CD4-positive, alpha-beta T cell treated with Interleukin-15 for 4 hours (primary cell): ENCODE measurements around the gene VSX1.

Experiments used
- DNase-seq: peaks from one replicate; pipeline ENCODE4 v3.0.0-alpha.2; 2020; ENCODE audit warnings: low spot score

VSX1 gene

GRCh38 chr20:25040438-25040831 is 41.5 kb downstream of the VSX1 start:
- no peak for DNase-seq

DNA sequence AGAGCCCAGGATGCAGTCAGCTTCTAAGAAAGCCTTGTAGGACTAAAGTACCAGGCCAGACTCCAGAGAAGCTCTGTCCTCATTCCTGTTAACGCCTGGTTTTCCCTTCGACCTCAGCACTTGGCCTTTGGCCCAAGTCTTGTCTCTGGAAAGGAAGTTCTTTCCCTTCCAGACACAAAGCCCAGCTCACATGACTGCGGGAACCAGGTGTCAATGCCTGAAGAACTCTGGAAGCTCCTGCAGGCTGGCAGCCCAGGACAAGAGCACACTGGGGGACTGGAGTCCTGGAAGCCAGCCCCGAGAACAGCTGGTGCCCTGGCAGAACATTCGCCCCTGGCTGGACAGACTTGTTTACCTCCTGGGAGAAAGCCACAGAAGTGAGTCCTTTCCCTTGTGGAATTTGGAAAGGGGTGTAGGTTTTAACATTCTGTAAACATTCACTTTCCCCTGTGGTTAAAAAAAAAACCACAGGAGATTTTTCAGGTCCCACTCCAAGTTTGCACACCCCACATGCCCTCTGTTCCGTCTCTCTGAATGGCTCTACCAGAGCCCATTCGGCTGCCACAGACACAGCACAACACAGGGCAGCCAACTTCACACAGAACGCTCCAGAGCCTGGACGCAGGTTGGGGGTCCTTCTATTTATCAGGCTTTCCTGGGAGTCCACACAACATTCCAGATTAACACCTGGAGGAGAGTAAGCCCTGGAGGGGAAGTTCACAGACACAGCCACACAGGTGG is 42.1 kb downstream of the VSX1 start:
- no peak for DNase-seq

- no peak for DNase-seq
These were observed 43.3 kb downstream of the VSX1 start for GRCh38 chr20:25038591-25039015.

DNA sequence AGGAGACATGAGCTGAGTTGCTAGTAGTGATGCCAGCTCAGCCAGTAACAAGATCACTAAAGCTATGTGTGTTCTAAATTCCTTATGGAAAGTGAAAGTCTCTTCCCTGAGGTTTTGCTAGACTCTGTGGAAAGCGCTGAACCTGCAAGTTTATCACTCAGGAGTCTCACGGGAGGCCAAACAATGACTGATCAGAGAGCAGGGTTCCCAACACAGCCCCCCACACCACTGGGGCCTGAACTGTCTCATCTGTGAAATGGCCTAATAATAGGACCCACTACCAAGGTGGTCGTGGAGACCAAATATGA is 43.9 kb downstream of the VSX1 start:
- DNase-seq = no peak

DNA sequence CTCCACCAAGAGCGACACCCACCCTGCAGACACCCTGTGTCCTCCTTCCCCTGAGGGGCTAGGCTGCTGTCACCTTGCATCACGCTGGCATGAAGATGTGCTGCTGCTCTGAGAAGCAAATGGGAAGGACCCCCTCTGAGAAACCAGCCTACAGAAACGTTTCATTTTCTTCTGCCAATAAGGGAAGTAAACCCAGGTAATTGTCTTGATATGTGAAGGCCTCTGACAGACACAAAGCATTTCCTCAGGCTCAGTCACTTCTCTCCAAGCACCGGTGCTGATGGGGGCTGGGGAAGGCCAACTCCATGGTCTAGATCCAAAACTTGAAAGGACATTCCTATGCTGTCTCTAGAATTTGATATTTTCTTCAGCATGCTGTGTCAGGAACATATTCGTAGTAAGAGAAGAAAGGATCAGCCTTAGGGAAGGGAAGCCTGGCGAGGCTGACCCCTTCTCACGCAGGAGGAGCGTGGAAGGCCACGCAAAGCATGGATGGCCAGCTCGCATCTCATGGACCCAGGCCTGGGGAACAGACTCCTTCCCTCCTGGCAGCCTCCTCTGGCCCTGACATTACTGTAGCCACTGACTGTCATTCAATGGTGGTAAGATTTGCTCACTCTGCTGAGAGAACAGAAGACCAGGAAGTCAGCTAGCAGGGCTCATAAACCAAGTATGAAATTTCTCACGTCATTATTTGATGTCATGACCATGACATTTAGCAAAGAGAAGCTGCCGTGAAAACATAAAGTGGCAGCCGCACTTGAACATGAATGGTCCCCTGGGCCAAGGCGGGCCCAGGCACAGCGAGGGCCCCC is 44.4 kb downstream of the VSX1 start:
- no peak for DNase-seq

DNA sequence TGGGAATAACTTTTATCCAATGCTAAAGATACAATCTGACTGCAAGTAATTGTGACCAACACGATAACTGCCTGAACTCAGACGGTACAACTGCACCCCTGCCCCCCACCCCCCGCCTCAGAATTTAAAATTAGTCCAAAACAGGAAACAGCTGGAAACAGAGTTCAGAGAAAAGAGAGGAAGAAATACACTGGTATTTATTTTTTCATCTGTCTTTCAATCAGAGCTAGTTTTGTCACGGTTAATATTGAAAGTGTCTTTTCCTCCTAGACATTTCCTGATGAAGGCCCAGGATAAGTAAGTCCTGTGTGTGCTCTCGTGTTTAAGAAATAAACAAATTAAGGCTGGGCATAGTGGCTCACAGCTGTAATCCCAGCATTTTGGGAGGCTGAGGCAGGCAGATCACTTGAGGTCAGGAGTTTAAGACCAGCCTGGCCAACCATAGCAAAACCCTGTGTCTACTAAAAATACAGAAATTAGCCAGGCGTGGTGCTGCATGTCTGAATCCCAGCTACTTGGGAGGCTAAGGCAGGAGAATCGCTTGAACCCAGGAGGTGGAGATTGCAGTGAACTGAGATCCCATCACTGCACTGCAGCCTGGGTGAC is 45.5 kb downstream of the VSX1 start:
- DNase-seq = no peak

DNA sequence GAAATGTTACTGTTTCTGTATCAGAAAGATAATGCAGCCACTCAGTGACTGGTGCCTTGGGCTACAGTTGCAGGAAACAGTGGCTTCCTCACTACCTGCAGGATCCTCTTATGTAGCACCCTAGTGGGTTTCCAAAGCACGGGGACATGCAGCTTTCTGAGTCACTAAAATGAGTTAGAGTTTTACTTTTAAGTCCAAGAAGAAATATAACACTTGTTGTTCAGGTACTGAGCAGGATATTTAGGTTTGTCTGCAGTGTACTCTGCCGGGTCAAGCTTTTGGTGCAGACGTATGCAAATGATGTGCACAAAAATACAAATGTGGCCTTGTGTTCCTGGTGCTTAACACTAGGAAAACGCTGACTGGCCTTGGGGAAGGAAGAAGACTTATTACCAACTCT is 46.0 kb downstream of the VSX1 start:
- DNase-seq = peak; percentile 20

- no peak for DNase-seq
These were observed 48.0 kb downstream of the VSX1 start for GRCh38 chr20:25033924-25034300.

GRCh38 chr20:25033265-25033923 is 48.5 kb downstream of the VSX1 start:
- DNase-seq = no peak

DNA sequence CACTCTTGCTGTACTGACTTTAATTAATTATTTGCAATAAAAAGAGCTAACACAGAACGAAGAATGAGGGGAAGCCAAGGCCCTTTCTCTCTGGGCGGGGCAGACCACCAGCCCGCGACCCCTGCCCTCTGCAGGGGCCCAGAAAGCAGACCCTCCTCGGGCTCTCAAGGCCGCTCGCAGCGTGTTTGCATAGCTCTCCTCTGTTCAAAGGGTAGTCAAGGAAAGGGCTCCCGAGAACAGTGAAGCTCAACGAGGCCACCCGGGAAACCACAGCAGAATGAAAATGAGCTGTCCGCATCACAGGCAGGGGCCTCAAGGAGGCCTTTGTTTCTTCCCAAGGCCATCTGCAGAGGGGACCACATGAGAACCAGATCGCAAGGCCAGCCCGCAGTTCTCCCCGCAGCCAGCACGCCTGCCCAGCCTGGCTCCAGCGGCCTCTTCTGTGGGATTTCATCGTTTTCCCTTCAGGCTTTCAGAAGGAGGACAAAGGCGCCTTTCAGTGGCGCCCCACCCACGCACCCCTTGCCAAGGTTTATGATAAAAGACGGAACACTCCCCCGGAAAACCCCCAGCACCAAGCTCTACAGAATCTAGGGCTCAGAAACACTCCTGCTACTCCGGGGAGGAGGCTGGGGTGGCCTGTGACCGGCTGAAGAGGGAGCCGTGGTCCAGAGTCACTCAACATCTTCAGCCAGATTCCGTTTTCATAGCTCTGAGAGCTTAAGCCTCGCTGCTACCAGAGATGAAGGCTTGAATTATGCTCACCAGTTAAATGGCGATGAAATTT is 49.3 kb downstream of the VSX1 start:
- DNase-seq = no peak

DNA sequence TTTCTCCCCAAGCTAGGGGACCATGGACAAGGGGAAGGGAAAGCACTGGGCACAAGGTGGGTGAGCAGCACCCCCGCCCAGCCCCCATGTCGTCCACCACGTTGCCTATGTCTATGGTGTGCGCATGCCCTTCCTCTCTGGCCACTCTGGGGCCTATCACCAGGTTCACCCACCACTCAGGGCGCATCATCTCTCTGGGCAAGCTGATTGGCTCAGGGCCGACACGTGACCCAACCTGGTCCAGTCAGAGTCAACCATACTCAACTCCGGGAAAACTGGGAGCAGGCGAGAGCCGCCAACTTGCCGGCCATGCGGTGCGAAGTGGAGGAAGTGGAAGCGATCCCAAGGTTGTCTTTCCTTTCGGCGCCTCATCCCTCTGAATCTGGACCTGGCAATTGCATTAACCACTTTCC is 49.9 kb downstream of the VSX1 start:
- no peak for DNase-seq

GRCh38 chr20:25031241-25031640 is 50.7 kb downstream of the VSX1 start:
- DNase-seq = no peak

DNA sequence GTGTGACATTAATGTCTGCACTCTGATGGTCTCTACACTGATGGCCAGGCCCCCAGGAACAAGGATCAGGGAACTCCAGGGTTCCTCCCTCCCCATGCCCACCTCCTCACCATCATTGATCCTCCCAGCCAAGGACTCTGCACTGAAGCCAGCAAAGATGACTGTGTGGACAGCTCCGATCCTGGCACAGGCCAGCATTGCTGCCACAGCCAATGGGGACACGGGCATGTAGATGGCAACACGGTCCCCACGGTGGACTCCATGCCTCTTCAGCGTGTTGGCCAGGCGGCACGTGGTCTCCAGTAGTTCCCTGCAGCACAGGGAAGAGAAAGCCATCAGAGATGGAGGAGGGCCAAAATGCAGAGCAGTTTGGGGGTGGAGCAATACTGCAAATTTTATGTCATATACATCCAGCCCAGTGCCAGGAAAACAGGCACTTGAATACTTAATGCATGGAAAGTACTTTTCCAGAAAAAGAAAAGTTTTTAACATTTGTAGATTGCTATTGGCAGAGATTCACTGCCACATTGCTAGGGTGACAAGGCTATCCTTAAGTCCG is 51.2 kb downstream of the VSX1 start:
- no peak for DNase-seq

- no peak for DNase-seq
These were observed 51.8 kb downstream of the VSX1 start for GRCh38 chr20:25030007-25030648.

- no peak for DNase-seq
These were observed 55.8 kb downstream of the VSX1 start for GRCh38 chr20:25025986-25026605.
